Cardiac fibroblast (primary cell): ENCODE results near the gene EEPD1.

ENCODE experiments used
- DNase-seq, 2 donors: peaks; one replicate each; pipeline versions ENCODE4 v3.0.0 to v3.0.0-alpha.2; 2010; ENCODE audit warnings: low read depth in 2 of 2
- H3K4me3 ChIP-seq, 2 donors: replicated peaks in 1 of 2; 1 replicate in 1 of 2; 2 replicates in 1 of 2; pipeline ENCODE4 v1.5.1; 2011; ENCODE audit warnings: low read depth in 2 of 2, low read length in 2 of 2, mild to moderate bottlenecking in 2 of 2, moderate library complexity in 1 of 2
- TF ChIP-seq, protein P1 (sequence below): IDR thresholded peaks from one replicate; pipeline ENCODE4 v1.5.1; 2011; ENCODE audit warnings: low read depth, mild to moderate bottlenecking, low read length, inconsistent platforms

Gene EEPD1

DNA sequence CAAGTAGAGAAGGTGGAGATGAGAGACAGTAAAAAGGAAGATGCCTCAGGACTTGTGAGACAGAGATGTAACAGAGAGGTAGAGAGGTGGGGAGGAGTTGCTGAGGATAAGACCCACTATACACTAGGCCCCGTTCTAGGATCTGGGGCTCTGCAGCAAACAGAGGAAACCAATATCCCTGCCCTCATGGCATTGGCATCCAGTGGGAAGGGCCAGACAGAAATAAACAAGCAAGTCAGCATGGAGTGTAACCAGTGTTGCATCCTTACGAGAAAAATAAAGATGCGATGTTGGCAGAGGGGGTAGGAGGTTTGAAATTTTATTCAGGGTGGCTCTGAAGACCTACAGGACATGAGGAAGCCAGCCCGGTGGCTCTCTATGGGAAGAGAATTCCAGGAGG lies 22.0 kb upstream of the EEPD1 start:
- no peak overlapping the region for H3K4me3 ChIP-seq
- no peak for DNase-seq
- TF ChIP-seq, protein P1, sequence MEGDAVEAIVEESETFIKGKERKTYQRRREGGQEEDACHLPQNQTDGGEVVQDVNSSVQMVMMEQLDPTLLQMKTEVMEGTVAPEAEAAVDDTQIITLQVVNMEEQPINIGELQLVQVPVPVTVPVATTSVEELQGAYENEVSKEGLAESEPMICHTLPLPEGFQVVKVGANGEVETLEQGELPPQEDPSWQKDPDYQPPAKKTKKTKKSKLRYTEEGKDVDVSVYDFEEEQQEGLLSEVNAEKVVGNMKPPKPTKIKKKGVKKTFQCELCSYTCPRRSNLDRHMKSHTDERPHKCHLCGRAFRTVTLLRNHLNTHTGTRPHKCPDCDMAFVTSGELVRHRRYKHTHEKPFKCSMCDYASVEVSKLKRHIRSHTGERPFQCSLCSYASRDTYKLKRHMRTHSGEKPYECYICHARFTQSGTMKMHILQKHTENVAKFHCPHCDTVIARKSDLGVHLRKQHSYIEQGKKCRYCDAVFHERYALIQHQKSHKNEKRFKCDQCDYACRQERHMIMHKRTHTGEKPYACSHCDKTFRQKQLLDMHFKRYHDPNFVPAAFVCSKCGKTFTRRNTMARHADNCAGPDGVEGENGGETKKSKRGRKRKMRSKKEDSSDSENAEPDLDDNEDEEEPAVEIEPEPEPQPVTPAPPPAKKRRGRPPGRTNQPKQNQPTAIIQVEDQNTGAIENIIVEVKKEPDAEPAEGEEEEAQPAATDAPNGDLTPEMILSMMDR = no peak

DNA sequence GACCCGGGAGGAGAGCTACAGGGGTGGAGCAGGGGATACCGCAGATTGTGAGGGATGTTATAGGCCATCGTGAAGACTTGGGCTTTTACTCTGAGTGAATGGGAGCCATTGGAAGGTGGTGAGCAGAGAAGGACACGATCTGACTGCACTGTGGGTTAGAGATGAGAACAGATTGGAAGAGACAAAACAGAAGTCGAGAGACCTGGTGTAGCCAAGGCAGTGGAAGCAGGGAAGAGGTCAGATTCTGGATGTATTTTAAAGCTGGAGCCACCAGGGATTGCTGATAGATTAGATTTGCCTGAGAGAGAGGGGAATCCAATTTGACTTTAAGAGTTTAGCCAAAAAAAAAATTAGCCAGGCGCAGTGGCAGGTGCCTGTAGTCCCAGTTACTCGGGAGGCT lies 21.6 kb upstream of the EEPD1 start:
- no peak overlapping the region for H3K4me3 ChIP-seq
- no peak for DNase-seq
- TF ChIP-seq, protein P1 = no peak

DNA sequence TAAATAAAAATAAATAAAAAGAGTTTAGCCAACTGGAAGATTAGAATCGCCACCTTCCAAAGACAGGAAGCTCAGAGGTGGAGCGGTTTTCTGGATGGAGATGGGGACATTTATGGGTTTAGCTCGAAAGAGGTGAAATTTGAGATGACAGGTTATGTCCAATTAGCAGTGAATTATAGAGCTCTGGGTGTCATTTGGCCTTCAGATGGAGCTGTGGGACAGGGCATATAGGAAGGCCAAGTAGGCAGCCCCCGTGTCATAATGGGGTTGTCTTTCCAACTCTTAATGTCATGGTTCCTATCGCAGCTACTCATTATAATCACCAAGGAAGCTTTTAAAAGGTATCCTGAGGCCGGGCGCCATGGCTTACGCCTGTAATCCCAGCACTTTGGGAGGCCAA lies 21.0 kb upstream of the EEPD1 start:
- DNase-seq = no peak
- TF ChIP-seq, protein P1 = no peak
- H3K4me3 ChIP-seq = no peak overlapping the region

DNA sequence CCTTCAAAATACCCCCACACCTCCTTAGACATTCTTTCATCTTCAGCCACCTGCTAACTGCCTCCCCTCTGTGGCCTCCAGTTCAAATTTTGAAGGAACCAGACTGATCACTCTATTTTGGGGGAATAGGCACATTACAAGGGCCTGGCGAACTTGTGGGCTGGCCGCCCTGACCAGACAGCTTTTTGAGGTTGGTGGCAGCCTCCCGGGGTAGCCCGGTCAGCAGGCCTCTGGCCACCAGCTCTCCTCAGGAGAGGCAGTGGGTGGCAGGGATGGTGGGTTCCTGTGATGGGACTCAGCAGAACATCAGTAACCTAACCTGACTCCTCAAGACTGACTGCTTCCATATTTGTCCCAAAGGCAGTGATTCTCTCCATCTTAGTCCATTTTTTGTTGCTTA lies 17.4 kb upstream of the EEPD1 start:
- no peak overlapping the region for H3K4me3 ChIP-seq
- TF ChIP-seq, protein P1 = no peak

DNA sequence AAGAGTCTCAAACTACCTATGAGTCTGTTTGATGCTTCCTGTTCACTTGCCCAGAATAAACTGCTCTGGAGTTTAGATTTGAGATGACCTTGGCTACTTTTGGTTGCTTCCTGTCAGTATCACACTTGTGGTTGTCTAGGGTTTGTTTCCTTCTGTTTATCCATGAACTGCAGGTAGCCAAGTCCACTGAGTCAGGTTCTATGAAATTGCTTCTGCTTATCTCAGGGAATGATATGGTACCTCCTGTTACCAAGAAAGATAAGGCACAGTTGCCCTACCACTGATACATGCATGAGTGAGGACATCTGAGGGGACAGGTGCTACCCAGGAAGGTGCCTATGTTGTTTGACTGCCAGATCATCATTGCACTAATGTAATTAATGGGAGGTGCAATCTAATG lies 15.8 kb upstream of the EEPD1 start:
- no peak overlapping the region for H3K4me3 ChIP-seq
- TF ChIP-seq, protein P1 = no peak
- no peak for DNase-seq

More for the DNA sequence above, 17.4 kb upstream of the EEPD1 start:
- no peak for DNase-seq

DNA sequence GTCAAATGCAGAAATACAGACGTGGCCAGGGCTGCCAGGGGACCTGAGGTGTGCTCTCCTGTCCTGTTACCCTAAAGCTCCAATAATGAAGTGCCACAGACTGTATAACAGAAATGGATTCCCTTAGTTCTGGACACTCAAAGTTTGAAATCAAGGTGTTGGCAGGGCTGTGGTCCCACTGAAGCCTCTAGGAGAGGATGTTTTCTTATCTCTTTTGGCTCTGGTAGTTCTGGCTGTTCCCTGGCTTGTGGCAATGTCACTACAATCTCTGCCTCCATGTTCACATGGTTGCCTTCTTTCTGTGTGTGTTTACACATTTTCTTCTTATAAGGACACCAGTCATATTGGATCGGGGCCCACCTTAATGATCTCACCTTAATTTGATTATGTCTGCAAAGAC lies 15.3 kb upstream of the EEPD1 start:
- TF ChIP-seq, protein P1 = no peak
- H3K4me3 ChIP-seq = no peak overlapping the region
- DNase-seq = no peak

DNA sequence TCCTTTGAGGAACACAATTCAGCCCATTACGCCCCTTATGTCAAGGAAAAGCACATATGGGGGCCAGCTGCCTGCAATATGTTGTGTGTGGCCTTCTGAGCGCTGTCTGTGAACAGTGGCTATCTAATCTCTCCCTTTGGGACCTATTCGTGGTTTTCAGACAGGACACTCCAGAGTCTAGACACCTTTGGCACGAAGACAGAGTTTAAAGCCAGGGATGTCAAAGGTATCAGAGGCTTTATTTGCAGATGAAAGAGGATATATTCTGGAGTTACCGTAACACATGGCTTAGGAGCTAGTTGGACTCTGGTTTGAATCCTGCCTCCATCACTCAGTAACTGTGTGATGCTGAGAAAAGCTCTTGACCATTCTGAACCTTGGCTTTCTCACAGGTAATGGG lies 14.8 kb upstream of the EEPD1 start:
- no peak for DNase-seq
- TF ChIP-seq, protein P1 = no peak
- no peak overlapping the region for H3K4me3 ChIP-seq
